KG1 (cell line): ENCODE results near the gene C15orf39.
"Not testable (repeated sequence)": the region's sequence is repeated elsewhere in the genome, so short reads cannot be mapped to it uniquely, and the experiment has no call there.

Experiments
- DNase-seq: peaks from one replicate; lab custom pipeline; 2025; lab: John Stamatoyannopoulos, UW

C15orf39 gene

DNA sequence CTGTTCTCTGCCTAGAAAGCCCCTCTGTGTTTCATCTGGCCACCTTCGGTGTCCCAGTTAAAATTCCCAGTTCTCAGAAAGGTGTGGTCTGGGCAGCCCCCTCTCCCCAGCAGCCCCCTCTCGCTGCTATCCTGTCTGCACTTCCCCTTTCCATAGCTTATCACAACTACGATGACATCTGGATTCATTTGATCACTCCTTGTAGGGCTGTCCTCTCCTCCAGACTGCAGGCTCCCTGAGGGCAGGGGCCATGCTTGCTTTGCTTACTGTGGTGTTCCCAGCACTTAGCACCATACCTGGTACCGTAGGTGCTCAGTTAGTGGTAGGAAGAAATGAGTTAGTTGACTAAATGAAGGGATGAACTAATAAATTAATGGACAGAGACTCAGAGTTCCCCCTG, 30.2 kb downstream of the C15orf39 start:
- DNase-seq, result no peak

GRCh38 chr15:75232252-75232813, 30.7 kb downstream of the C15orf39 start:
- DNase-seq, result no peak

DNA sequence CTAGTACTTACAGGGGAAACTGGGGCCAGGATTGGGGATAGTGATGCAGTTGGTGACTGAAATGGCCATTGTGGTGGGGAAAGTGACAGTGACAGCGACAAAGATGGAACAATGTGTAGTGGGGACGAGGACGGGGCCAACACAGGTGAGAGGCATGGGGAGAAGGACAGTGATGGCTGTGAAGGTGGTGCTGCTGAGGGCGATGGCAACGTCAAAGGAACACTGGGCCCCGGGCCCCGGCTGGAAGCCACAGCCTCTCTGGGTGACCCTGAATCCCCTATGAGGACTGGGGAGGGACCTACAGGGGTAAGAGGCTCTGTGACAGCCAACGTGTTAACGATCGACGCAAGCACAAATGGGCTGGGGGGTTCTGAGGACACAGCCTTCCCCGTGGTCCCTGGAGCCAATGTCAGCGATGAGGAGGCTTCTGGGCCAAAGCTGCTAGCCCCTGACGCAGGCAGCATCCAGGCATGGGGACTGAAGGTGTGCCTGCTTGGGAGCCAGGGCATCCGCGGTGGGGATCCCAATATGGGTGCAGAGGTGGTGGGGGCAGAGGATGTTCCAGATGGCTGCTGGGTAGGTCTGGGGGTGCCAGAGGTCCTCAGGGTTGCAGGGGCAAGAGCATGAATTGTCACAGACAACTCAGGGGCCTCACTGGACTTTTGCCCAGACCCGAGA, 31.3 kb downstream of the C15orf39 start:
- no peak for DNase-seq

- no peak for DNase-seq
These were observed 32.0 kb downstream of the C15orf39 start for GRCh38 chr15:75233504-75234190.

DNA sequence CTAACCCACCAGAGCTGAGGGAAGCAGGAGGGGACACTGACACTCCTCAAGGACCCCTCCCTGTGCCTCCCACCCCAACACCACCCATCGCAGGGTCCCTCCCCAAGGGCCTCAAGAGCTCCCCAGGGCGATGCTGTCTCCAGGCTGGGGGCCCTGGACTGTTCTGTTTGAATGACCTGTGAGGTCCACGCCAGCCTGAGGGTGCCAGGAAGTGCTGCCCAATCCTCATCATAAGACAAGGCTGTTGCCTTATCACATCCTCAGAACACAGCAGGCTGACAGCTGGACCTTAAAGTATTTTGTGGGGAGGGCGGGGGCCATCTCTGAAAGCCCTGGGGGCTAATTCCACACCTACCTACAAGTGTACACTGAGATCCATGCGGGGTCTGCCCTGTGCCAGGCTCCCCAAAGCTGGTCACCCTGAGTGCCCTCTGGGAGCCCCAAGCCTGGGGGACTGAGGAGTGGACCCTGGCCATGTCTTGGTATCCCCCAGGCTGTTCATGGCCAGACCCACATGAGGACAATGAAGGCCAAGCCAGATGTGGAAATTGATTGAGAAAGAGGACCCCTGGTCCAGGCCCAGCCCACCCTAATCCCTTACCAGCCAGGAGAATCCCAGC, 32.6 kb downstream of the C15orf39 start:
- no peak for DNase-seq

- no peak for DNase-seq
These were observed 33.5 kb downstream of the C15orf39 start for GRCh38 chr15:75235051-75235673.

- no peak for DNase-seq
These were observed 34.4 kb downstream of the C15orf39 start for GRCh38 chr15:75235760-75236729.

DNA sequence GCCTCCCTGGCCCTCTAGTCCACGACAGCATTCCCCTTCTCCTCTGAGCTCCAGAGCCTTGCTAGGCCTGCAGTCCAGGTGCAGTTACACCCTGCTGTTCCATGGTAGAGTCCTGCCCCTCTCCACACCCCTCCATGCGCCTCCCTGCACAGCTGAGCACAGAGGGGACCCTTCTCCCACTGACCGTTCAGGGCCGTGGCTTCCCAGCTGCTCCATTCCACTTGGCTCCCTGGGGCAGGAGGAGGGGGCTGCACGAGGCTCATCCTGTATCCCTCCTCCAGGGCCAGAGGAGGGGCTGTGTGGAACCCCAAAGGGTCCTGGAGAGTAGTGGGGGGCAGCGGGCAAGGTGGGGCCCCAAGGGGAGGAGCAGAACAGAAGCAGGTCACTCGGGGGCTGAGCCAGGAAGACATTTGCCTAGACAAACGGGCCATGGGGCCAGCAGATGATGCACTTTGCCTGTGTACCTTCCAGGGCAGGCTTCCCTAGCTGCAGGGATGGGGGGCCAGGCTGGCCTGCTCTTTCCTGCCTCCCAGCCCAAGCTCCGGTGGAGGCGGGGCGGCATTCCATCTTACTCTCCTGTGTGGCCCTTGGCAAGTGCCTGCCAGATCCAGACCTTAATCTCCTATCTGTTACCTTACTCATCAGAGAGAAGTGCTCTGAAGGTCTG, 35.8 kb downstream of the C15orf39 start:
- no peak for DNase-seq

DNA sequence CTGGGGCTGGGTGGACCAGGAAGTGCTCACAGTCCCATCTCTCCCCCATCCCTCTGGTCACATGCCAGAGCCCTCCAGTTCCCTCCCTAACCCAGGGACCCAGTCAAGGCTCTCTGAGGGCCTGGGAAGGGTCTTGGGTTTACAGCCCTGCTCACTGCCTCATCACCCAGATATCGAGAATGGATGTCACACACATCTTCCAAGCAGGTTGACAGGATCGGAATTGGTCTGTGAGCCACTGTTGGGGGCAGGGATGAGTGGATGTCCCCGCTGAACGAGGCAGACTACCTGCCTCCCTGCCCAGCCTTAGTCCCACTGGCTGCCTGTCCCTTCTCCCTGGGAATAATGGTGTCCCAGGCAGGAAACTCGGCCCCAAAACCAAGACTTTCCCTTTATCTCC, 36.5 kb downstream of the C15orf39 start:
- DNase-seq, result no peak

- DNase-seq, result not testable (repeated sequence)
These were observed 44.1 kb downstream of the C15orf39 start for GRCh38 chr15:75245741-75246140.

GRCh38 chr15:75248991-75249390, 47.3 kb downstream of the C15orf39 start:
- DNase-seq, result not testable (repeated sequence)

DNA sequence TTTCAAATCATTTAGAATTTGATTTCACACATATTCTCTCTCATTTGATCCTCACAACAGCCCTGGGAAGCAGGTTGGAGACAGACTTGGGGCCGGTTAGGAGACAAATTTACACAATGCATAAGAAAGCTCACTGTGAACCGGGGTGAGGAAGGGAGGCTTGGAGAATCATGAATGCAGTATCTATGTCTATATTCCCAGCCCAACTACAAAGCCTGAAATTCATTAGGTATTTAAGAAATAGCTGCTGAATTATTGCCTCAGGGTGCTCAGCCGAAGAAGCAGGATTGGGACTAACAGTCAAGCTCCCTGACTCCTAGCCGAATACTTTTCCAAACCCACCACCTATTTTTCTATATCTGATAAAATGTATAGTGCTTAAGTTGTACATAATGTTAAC, 48.0 kb downstream of the C15orf39 start:
- no peak for DNase-seq

DNA sequence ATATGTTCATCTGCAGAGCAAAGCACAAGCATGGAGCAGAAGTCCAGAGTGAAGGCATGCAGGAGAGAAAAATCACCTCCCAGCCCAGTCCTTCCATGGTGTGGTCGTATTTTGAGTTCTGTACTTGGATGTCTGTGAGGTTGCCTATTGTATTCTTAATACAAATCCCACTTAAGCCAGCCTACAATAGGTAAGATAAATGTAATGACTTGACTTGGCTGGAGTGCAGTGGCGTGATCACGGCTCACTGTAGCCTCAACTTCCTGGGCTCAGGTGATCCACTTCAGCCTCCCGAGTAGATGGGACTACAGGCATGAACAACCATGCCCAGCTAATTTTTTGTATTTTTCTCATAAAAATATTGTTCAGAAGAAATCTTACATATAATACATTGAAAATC, 49.7 kb downstream of the C15orf39 start:
- DNase-seq, result not testable (repeated sequence)

DNA sequence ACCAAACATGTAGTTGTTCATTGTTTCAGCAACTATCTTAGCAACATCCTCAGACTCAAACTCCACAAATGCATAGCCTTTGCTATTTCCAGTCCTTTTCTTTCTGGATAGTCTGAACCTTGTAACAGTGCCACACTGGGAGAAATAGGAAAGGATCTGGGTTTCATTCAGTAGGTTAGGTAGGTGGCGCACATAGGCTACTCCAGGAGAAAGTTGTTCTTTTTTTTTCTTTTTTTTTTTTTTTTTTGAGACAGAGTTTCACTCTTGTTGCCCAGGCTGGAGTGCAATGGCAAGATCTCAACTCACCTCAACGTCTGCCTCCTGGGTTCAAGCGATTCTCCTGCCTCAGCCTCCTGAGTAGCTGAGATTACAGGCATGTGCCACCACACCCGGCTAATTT, 50.6 kb downstream of the C15orf39 start:
- not testable (repeated sequence) for DNase-seq

- DNase-seq, result not testable (repeated sequence)
These were observed 56.4 kb downstream of the C15orf39 start, which contains the start of gene GOLGA6C for GRCh38 chr15:75258034-75258433. TSS of gene GOLGA6C (plus strand) at chr15:75258334. CDS start at chr15:75258599, 265 bp downstream.

- not testable (repeated sequence) for DNase-seq
These were observed 57.1 kb downstream of the C15orf39 start for GRCh38 chr15:75258620-75259343.

GRCh38 chr15:75259873-75260272, 58.2 kb downstream of the C15orf39 start:
- DNase-seq, result not testable (repeated sequence)
